ENCODE measurements around the gene RFK.
"Not testable (repeated sequence)": the region's sequence is repeated elsewhere in the genome, so short reads cannot be mapped to it uniquely, and the experiment has no call there.

Gene RFK

DNA sequence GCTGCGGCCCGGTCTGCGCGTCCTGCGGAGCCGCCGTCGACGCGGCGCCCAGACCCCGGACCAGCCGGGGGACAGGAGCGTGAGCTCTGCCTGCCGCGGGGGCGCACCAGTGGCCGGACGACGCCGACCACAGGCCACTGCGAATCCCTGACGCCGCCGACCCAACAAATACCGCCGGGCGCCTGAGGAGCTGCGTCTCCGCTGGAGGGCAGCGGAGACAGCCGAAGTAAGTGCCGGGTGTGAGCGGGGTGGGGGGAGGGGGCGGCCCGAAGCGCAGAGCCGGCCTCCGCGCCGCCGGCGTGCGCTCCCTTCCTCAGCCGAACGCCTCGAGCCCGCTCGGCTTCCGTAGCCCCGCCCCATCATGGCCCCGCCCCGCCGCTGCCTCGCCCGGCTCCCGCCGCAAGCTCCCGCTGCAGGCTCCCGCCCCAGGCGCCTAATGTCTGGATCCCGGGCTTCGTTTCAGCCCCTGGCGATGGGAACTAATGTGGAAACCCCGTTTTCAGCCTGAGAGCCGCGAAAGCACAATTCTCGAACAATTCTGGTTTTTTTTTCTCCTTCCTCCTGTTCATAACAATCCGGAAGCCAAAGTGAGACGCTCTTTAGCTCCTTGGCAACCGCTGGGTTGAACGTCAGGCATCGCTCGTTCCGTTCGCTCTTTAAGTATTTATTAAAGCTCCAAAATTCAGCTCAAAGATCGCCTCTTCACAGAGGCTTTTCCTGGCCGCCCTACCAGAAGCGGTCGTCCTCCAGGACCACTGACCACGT lies at the start of gene RFK:
Gene RFK, minus strand, starts transcription at position 232 of the 765 bp plus-strand sequence. CDS start 255 bp downstream, outside the sequence.
- Mint-ChIP-seq H3K27ac (ENCODE audit: low read depth) (peak within 1 kb of the TSS; percentile 94), H3K4me1 (peaks cover 22% of the 10 kb centered on the region), H3K9me3 (no peaks in the 10 kb centered on the region), H3K27me3 (no peaks in the 10 kb centered on the region), H3K4me3 (peak within 1 kb of the TSS; percentile 90), H3K36me3 (ENCODE audit: insufficient read depth) (peaks cover 6% of the 10 kb centered on the region)
- DNase-seq (ENCODE audit: low spot score in 2 of 2) = peak; percentile 73 to 95
- peak; percentile 85 for ATAC-seq (replicated peaks; ENCODE audit: extremely low read depth, poor library complexity, severe bottlenecking)

DNA sequence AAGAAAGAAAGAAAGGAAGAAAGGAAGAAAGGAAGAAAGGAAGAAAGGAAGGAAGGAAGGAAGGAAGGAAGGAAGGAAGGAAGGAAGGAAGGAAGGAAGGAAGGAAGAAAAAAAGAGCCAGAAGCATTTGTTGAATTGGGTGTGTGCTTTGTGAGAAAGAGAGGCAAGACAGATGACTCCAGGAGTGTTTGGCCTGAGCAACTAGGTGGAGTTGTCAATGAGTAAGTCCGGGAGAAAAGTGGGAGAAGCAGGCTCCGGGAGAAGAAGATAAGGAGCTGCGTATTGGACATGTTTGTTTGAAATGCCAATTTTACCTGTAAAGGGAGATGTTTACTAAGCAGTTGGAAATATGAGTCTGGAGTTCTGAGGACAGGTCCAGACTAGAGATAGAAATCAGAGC lies 49.7 kb upstream of the RFK start:
- DNase-seq (ENCODE audit: low spot score in 2 of 2) (no peak), ATAC-seq (replicated peaks; ENCODE audit: extremely low read depth, poor library complexity, severe bottlenecking) (no peak)
- Mint-ChIP-seq H3K4me3 (no peak overlapping the region), H3K9me3 (no peaks in the 10 kb centered on the region), H3K27ac (ENCODE audit: low read depth) (no peak overlapping the region), H3K36me3 (ENCODE audit: insufficient read depth) (no peaks in the 10 kb centered on the region), H3K27me3 (peaks cover 6% of the 10 kb centered on the region), H3K4me1 (no peaks in the 10 kb centered on the region)

DNA sequence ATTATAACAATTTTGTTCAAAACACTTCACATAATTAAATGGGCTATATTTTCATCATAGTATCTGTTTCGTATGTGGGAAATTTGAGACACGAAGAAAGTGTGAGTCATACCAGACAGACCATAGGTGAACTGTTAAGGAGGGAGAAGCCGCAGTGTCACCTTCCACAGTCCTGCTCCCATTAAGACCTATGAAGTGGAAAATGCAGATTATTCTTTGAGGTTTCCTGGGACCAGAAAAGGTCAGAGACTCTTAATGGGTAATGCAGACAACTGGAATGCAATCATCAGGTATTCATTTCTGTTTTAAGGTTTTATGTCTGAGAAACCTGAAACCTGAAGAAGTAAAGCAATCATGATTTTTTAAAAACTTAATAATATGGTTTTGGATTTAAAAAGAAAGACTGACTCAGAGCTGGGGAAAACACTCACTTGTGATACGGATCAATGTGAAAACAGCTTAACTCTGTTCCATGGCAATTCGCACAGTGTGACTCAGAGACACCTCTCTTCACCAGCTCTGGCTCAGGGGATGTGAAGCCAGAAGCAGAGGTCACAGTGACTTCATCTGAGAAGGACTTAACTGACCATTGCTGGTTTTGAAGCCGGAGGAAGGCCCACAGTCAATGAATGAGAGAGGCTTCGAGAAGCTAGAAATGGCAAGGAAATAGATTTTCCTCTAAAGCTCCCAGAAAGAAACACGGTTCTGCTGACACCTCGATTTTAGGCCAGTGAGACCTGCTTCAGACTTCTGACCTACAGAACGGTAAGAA lies 47.5 kb upstream of the RFK start:
- DNase-seq (ENCODE audit: low spot score in 2 of 2) (no peak), ATAC-seq (replicated peaks; ENCODE audit: extremely low read depth, poor library complexity, severe bottlenecking) (peak; percentile 28)
- H3K9me3 Mint-ChIP-seq = no peaks in the 10 kb centered on the region
- no peak overlapping the region for H3K4me3 Mint-ChIP-seq
- no peaks in the 10 kb centered on the region for H3K4me1 Mint-ChIP-seq
- peaks cover 6% of the 10 kb centered on the region for H3K27me3 Mint-ChIP-seq
- no peak overlapping the region for H3K27ac Mint-ChIP-seq (ENCODE audit: low read depth)
- H3K36me3 Mint-ChIP-seq (ENCODE audit: insufficient read depth) = no peaks in the 10 kb centered on the region

DNA sequence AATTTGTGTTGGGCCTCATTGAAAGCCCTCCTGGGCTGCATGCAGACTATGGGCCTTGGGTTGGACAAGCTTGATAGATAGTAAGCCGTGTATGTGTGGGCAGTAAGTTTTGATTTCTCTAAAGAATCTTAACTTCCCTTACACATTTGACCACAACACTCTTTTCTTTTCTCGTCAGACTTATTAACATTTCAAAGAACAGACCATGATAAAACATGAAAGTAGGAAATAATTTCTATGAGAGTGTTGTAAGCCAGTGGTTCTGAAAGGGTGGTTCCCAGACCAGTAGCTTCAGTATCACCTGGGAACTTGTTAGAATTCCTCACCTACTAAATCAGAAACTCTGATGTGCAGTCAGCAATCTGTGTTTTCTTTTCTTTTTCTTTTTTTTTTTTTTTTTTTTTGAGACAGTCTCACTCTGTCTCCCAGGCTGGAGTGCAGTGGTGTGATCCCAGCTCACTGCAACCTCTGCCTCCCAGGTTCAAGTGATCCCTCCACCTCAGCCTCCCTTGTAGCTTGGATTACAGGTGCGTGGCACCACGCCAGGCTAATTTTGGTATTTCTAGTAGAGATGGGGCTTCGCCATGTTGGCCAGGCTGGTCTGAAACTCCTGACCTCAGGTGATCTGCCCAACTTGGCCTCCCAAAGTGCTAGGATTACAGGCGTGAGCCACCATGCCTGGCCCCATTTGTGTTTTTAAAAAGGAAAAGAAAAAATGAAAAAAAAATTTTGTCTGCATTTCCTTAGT lies 44.8 kb upstream of the RFK start:
- no peak for ATAC-seq (replicated peaks; ENCODE audit: extremely low read depth, poor library complexity, severe bottlenecking)
- Mint-ChIP-seq H3K27ac (ENCODE audit: low read depth) (no peak overlapping the region), H3K4me1 (no peaks in the 10 kb centered on the region)

DNA sequence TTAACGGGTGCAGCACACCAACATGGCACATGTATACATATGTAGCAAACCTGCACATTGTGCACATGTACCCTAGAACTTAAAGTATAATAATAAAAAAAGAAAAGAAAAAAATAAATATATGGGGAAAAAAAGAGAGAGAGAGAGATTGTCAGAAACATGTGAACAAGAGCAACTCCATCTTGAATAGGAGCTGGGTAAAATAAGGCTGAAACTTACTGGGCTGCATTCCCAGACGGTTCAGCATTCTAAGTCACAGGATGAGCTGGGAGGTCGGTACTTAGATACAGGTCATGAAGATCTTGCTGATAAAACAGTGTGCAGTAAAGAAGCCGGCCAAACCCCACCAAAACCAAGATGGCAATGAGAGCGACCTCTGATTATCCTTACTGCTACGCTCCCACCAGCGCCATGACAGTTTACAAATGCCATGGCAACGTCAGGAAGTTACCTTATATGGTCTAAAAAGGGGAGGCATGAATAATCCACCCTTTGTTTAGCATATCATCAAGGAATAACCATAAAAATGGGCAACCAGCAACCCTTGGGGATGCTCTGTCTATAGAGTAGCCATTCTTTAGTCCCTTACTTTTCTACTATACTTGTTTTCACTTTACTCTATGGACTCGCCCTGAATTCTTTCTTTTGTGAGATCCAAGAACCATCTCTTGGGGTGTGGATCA lies 42.9 kb upstream of the RFK start:
- not testable (repeated sequence) for ATAC-seq (replicated peaks; ENCODE audit: extremely low read depth, poor library complexity, severe bottlenecking); H3K4me1 Mint-ChIP-seq

More for the DNA sequence above, 44.8 kb upstream of the RFK start:
- no peak for DNase-seq (ENCODE audit: low spot score in 2 of 2)
- Mint-ChIP-seq H3K4me3 (no peak overlapping the region), H3K27me3 (peaks cover 6% of the 10 kb centered on the region), H3K9me3 (no peaks in the 10 kb centered on the region), H3K36me3 (ENCODE audit: insufficient read depth) (no peaks in the 10 kb centered on the region)

DNA sequence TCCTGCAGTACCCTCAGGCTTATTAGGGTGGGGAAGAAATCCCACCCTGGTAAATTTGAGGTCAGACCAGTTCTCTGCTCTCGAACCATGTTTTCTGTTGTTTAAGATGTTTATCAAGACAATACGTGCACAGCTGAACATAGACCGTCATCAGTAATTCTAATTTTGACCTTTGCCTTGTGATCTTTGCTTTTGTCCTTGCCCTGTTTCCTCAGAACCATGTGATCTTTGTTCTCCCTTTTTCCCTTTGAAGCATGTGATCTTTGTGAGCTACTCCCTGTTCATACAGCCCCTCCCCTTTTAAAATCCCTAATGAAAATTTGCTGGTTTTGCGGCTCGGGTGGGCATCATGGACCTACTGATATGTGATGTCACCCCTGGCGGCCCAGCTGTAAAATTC lies 40.7 kb upstream of the RFK start:
- not testable (repeated sequence) for H3K36me3 Mint-ChIP-seq (ENCODE audit: insufficient read depth); H3K27ac Mint-ChIP-seq (ENCODE audit: low read depth); H3K9me3 Mint-ChIP-seq; H3K4me1 Mint-ChIP-seq; H3K4me3 Mint-ChIP-seq; DNase-seq (ENCODE audit: low spot score in 2 of 2); ATAC-seq (replicated peaks; ENCODE audit: extremely low read depth, poor library complexity, severe bottlenecking); H3K27me3 Mint-ChIP-seq

More for the DNA sequence above, 42.9 kb upstream of the RFK start:
- not testable (repeated sequence) for DNase-seq (ENCODE audit: low spot score in 2 of 2); H3K4me3 Mint-ChIP-seq; H3K27me3 Mint-ChIP-seq; H3K9me3 Mint-ChIP-seq; H3K36me3 Mint-ChIP-seq (ENCODE audit: insufficient read depth); H3K27ac Mint-ChIP-seq (ENCODE audit: low read depth)

DNA sequence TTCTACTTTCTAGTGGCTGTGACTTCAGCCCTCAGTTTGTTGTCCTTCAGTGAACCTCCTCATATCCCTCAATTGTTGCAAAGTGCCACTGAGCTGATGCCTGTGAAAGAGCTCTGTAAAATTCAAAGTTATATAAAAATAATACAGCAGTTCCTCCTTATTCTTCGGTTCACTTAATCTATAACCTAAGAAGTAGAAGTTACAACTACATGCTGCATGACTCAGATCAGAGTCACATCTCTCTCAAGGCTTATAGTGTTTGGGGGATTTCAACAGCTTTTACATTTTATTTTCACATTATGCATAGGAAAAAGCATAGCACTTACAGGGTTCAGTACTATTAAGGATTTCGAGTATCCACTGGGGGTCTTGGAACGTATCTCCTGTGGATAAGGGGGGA lies 39.6 kb upstream of the RFK start:
- no peaks in the 10 kb centered on the region for H3K27me3 Mint-ChIP-seq
- H3K36me3 Mint-ChIP-seq (ENCODE audit: insufficient read depth) = no peaks in the 10 kb centered on the region
- H3K4me3 Mint-ChIP-seq = no peak overlapping the region
- H3K27ac Mint-ChIP-seq (ENCODE audit: low read depth) = no peak overlapping the region
- ATAC-seq (replicated peaks; ENCODE audit: extremely low read depth, poor library complexity, severe bottlenecking) = no peak
- no peak for DNase-seq (ENCODE audit: low spot score in 2 of 2)
- no peaks in the 10 kb centered on the region for H3K4me1 Mint-ChIP-seq
- no peaks in the 10 kb centered on the region for H3K9me3 Mint-ChIP-seq

DNA sequence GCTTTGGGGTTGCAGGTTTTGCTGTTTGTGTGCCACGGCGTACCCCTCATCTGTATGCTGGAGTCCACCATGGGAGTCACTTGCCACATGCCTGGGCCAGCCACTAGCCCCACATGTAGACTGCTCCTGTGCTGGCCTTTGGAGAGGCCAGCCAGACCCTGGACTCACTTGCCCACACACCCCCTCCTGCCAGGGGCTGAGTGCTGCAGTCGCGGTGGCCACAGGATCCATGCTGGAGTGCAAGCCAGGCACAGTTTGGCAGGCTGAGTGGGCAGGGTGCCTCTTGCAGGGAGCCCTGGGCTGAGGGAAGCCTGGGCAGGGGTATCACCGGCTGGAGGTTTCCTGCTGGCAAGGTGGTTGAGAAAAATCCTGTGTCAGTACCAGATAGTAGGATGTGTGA lies 39.2 kb upstream of the RFK start:
- Mint-ChIP-seq H3K9me3 (no peaks in the 10 kb centered on the region), H3K36me3 (ENCODE audit: insufficient read depth) (no peaks in the 10 kb centered on the region), H3K4me1 (no peaks in the 10 kb centered on the region), H3K4me3 (no peak overlapping the region), H3K27ac (ENCODE audit: low read depth) (no peak overlapping the region), H3K27me3 (no peaks in the 10 kb centered on the region)
- ATAC-seq (replicated peaks; ENCODE audit: extremely low read depth, poor library complexity, severe bottlenecking) (no peak), DNase-seq (ENCODE audit: low spot score in 2 of 2) (no peak)

DNA sequence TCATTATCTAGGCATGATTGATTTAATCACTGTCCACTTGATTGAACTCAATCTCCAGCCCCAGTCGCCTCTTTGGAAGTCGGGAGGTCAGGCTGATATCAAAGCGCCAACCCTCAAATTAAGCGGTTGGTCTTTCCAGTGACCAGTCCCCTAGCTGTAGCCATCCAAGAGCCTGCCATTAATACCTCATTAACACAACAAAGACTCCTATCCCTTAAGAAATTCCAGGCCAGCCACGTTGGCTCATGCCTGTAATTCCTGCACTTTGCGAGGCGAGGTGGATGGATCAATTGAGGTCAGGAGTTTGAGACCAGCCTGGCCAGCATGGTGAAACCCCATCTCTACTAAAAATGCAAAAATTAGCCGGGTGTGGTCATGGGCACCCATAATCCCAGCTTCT lies 37.4 kb upstream of the RFK start:
- H3K27me3 Mint-ChIP-seq = no peaks in the 10 kb centered on the region
- no peaks in the 10 kb centered on the region for H3K36me3 Mint-ChIP-seq (ENCODE audit: insufficient read depth)
- H3K9me3 Mint-ChIP-seq = no peaks in the 10 kb centered on the region

DNA sequence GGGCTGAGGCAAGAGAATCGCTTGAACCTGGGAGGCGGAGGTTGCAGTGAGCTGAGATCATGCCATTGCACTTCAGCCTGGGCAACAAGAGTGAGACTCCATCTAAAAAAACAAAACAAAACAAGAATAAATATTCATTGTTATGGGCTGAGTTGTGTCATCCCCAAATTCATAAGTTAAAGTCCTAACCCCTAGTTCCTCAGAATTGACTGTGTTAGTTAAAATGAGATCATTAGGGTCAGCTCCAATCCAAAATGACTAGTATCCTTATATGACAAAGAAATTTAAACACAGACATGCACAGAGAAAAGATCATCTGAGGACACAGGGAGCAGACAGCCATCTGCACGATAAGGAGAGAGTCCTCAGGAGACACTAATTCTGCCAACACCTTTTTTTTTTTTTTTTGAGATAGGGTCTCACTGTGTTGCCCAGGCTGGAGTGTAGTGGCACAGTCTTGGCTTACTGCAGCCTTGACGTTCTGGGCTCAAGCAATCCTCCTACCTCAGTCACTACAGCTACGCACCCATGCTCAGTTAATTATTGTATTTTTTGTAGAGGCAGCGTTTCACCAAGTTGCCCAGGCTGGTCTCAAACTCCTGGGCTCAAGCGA lies 32.7 kb upstream of the RFK start:
- ATAC-seq (replicated peaks; ENCODE audit: extremely low read depth, poor library complexity, severe bottlenecking) (no peak), DNase-seq (ENCODE audit: low spot score in 2 of 2) (no peak)
- Mint-ChIP-seq H3K9me3 (no peaks in the 10 kb centered on the region), H3K4me1 (no peaks in the 10 kb centered on the region), H3K27me3 (no peaks in the 10 kb centered on the region), H3K27ac (ENCODE audit: low read depth) (no peak overlapping the region), H3K4me3 (no peak overlapping the region), H3K36me3 (ENCODE audit: insufficient read depth) (no peaks in the 10 kb centered on the region)

More for the DNA sequence above, 37.4 kb upstream of the RFK start:
- Mint-ChIP-seq H3K4me1 (no peaks in the 10 kb centered on the region), H3K4me3 (no peak overlapping the region), H3K27ac (ENCODE audit: low read depth) (no peak overlapping the region)
- no peak for DNase-seq (ENCODE audit: low spot score in 2 of 2)
- ATAC-seq (replicated peaks; ENCODE audit: extremely low read depth, poor library complexity, severe bottlenecking) = no peak

DNA sequence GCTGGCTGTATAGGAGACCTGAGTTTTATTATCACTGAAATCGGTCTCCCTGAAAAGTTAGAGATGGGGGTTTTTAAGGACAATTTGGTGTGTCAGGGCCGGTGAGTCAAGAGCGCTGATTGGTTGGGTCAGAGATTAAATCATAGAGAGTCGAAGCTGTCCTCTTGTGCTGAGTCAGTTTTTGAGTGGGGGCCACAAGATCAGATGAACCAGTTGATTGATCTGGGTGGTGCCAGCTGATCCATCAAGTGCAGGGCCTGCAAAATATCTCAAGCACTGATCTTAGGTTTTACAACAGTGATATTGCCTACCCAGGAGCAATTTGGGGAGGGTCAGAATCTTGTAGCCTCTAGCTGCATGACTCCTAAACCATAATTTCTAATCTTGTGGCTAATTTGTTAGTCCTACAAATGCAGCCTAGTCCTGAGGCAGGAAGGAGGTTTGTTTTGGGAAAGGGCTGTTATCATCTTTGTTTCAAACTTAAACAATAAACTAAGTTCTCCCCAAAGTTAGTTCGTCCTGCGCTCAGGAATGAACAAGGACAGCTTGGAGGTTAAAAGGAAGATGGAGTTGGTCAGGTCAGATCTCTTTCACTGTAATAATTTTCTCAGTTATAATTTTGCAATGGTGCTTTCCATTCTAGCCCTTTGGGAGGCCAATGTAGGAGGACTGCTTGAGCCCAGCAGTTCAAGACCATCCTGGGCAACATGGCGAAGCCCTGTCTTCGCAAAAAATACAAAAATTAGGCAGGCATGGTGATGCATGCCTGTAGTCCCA lies 31.6 kb upstream of the RFK start:
- Mint-ChIP-seq H3K27ac (ENCODE audit: low read depth) (no peak overlapping the region), H3K4me1 (no peaks in the 10 kb centered on the region), H3K9me3 (no peaks in the 10 kb centered on the region), H3K27me3 (no peaks in the 10 kb centered on the region), H3K4me3 (no peak overlapping the region), H3K36me3 (ENCODE audit: insufficient read depth) (no peaks in the 10 kb centered on the region)
- DNase-seq (ENCODE audit: low spot score in 2 of 2) = no peak
- no peak for ATAC-seq (replicated peaks; ENCODE audit: extremely low read depth, poor library complexity, severe bottlenecking)
